Adrenal gland (tissue), 12 donors: Measurements from ENCODE around the gene TAP2. TPM values are rescaled to one million over a fixed set of nuclear protein-coding genes. Genes with fewer than 3 reads are reported as not detected.

Source experiments
- polyA plus RNA-seq, 3 donors: library from polyadenylated mRNA; stranded (reverse); fragments of 200-250 nt in 2 of 3; fragments of 350-450 nt in 1 of 3; fragmentation: Illumina TruSeq in 1 of 3; extraction: RNeasy Lipid Tissue Mini Kit (QIAGEN cat#74804) in 1 of 3; gene quantifications; one replicate each; pipeline ENCODE4 v1.2.3, GENCODE V29; 2013 to 2014
- total RNA-seq, 9 donors: library from RNA; depleted of rRNA in 4 of 9; stranded (reverse); fragments of >200 nt in 4 of 9; fragments of 120-200 nt in 1 of 9; fragmentation: NEBNext Ultra II Directional in 1 of 9; extraction: Animal tissue kit (Norgen Biotek cat#: 25700) in 1 of 9; gene quantifications; one replicate each; pipeline versions ENCODE4 v1.1.0 to v1.2.4, GENCODE V29; 2013 to 2023
- donor health status: healthy with polysubstance abuse.
- donor health status: Bipolar disorder and iron deficiency.
- donor health status: DM: yes; HTN: yes; CAD: no.
- donor health status: DM: no; HTN: no; CAD: no.
- donor health status: DM: no; HTN: no; CAD: no.
- donor health status: DM: yes; HTN: yes; CAD: no.

The TAP2 gene
- total and polyA plus RNA-seq, 12 donors: 4.8 to 48.0 (median 21.0) TPM

Other genes with a start within 250 kb of the TAP2 start
- 100 to 1,000 TPM in 6 of 9 donors, 10 to 100 TPM in 3; 14.8 to 627 (median 152) TPM for gene HLA-DRB1, start 248.9 kb downstream of the TAP2 start, total RNA-seq
- 100 to 1,000 TPM in 1 of 3 donors, 10 to 100 TPM in 2; 33.1 to 104 (median 69.2) TPM for gene HLA-DRB1, start 248.9 kb downstream of the TAP2 start, polyA plus RNA-seq
- gene HLA-DQA1, start 201.3 kb downstream of the TAP2 start, total RNA-seq: 100 to 1,000 TPM in 1 of 9 donors, 10 to 100 TPM in 4, 1 to 10 TPM in 3, under 1 TPM in 1; 0.22 to 135 (median 15.0) TPM
- gene HLA-DQA1, start 201.3 kb downstream of the TAP2 start, polyA plus RNA-seq: 10 to 100 TPM in 2 of 3 donors, 1 to 10 TPM in 1; 7.4 to 20.1 (median 16.9) TPM
- 100 to 1,000 TPM in 1 of 9 donors, 10 to 100 TPM in 2, 1 to 10 TPM in 6; 1.4 to 208 (median 9.0) TPM for gene HLA-DQB1, start 172.1 kb downstream of the TAP2 start, total RNA-seq
- 100 to 1,000 TPM in 2 of 3 donors, 1 to 10 TPM in 1; 8.8 to 189 (median 151) TPM for gene HLA-DQB1, start 172.1 kb downstream of the TAP2 start, polyA plus RNA-seq
- 10 to 100 TPM in 1 of 9 donors, 1 to 10 TPM in 6, under 1 TPM in 1, not detected in 1; 0.47 to 17.8 (median 2.4) TPM for gene HLA-DQA2, start 97.3 kb downstream of the TAP2 start, total RNA-seq
- 1 to 10 TPM in 1 of 3 donors, not detected in 2; 3.0 TPM for gene HLA-DQA2, start 97.3 kb downstream of the TAP2 start, polyA plus RNA-seq
- 10 to 100 TPM in 2 of 9 donors, 1 to 10 TPM in 3, under 1 TPM in 3, not detected in 1; 0.17 to 19.1 (median 2.8) TPM for gene HLA-DQB2, start 75.2 kb downstream of the TAP2 start, total RNA-seq
- gene HLA-DQB2, start 75.2 kb downstream of the TAP2 start, polyA plus RNA-seq: under 1 TPM in 1 of 3 donors, not detected in 2; 0.31 TPM
- under 1 TPM in 5 of 9 donors, not detected in 4; 0.28 to 0.69 (median 0.61) TPM for gene HLA-DOB, start 21.7 kb downstream of the TAP2 start, total RNA-seq
- 1 to 10 TPM in 1 of 3 donors, under 1 TPM in 2; 0.71 to 1.6 (median 0.99) TPM for gene HLA-DOB, start 21.7 kb downstream of the TAP2 start, polyA plus RNA-seq
- gene PSMB8, start 5.3 kb upstream of the TAP2 start, total RNA-seq: 100 to 1,000 TPM in 1 of 9 donors, 10 to 100 TPM in 8; 49.2 to 114 (median 87.9) TPM
- gene PSMB8, start 5.3 kb upstream of the TAP2 start, polyA plus RNA-seq: 100 to 1,000 TPM in 2 of 3 donors, 10 to 100 TPM in 1; 63.0 to 195 (median 137) TPM
- 10 to 100 TPM; 19.7 to 76.9 (median 49.4) TPM for gene TAP1, start 15.0 kb upstream of the TAP2 start, total RNA-seq
- gene TAP1, start 15.0 kb upstream of the TAP2 start, polyA plus RNA-seq: 10 to 100 TPM; 24.9 to 77.9 (median 52.2) TPM
- gene PSMB9, start 15.5 kb upstream of the TAP2 start, total RNA-seq: 10 to 100 TPM; 13.4 to 69.8 (median 41.1) TPM
- gene PSMB9, start 15.5 kb upstream of the TAP2 start, polyA plus RNA-seq: 10 to 100 TPM; 13.8 to 52.9 (median 33.5) TPM
- 100 to 1,000 TPM in 1 of 9 donors, 10 to 100 TPM in 8; 20.4 to 118 (median 85.7) TPM for gene HLA-DMB, start 102.3 kb upstream of the TAP2 start, total RNA-seq
- 10 to 100 TPM in 2 of 3 donors, 1 to 10 TPM in 1; 9.1 to 41.2 (median 23.9) TPM for gene HLA-DMB, start 102.3 kb upstream of the TAP2 start, polyA plus RNA-seq
- 100 to 1,000 TPM in 5 of 9 donors, 10 to 100 TPM in 3, 1 to 10 TPM in 1; 8.5 to 269 (median 140) TPM for gene HLA-DMA, start 114.4 kb upstream of the TAP2 start, total RNA-seq
- 100 to 1,000 TPM in 2 of 3 donors, 10 to 100 TPM in 1; 87.5 to 138 (median 108) TPM for gene HLA-DMA, start 114.4 kb upstream of the TAP2 start, polyA plus RNA-seq
- gene BRD2, start 129.9 kb upstream of the TAP2 start, total RNA-seq: 100 to 1,000 TPM; 134 to 196 (median 151) TPM
- 100 to 1,000 TPM; 127 to 288 (median 152) TPM for gene BRD2, start 129.9 kb upstream of the TAP2 start, polyA plus RNA-seq
- 10 to 100 TPM in 6 of 9 donors, 1 to 10 TPM in 2, under 1 TPM in 1; 0.94 to 61.9 (median 23.4) TPM for gene HLA-DOA, start 170.9 kb upstream of the TAP2 start, total RNA-seq
- 1 to 10 TPM; 1.6 to 4.2 (median 1.9) TPM for gene HLA-DOA, start 170.9 kb upstream of the TAP2 start, polyA plus RNA-seq
- gene HLA-DPA1, start 234.9 kb upstream of the TAP2 start, total RNA-seq: 100 to 1,000 TPM in 6 of 9 donors, 10 to 100 TPM in 3; 19.4 to 625 (median 154) TPM
- 100 to 1,000 TPM in 1 of 3 donors, 10 to 100 TPM in 2; 29.2 to 219 (median 31.0) TPM for gene HLA-DPA1, start 234.9 kb upstream of the TAP2 start, polyA plus RNA-seq
- gene HLA-DPB1, start 237.3 kb upstream of the TAP2 start, total RNA-seq: 100 to 1,000 TPM in 6 of 9 donors, 10 to 100 TPM in 3; 10.8 to 521 (median 249) TPM
- gene HLA-DPB1, start 237.3 kb upstream of the TAP2 start, polyA plus RNA-seq: 10 to 100 TPM; 39.9 to 56.4 (median 50.8) TPM